ENCODE measurements around the gene GNG12. TPM values are rescaled to one million over a fixed set of nuclear protein-coding genes. Genes with fewer than 3 reads are reported as not detected.
"Not testable (repeated sequence)": the region's sequence is repeated elsewhere in the genome, so short reads cannot be mapped to it uniquely, and the experiment has no call there.

Gene GNG12
- polyA plus RNA-seq, 1 experiment: 185 TPM

DNA sequence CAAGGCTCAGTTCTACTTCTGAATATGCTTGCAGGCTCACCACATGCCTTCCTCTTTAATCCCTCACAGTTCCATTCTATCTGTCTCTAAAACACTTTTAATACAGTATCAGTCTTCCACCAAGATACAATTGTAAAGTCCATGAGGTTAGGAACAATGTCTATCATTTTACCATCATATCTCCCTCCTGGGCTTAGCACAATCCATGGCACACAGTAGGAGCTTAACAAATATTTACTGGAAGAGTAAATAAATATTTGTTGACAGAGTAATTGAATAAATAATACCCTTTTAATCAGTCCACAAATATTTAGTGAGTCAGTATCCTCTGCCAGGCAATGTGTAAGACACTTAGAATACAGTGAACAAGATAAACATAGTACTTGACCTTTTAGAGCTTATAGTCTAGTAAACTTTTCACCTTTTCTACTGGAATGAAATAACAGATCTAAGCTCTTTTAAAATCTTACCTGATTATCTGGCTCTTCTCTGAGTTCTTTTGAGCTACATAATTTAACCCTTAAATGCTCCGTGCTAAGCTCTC, 160.9 kb downstream of the GNG12 start:
- H3K4me3 ChIP-seq (ENCODE audit: low read depth, low read length): no peak overlapping the region
- ChIA-PET POLR2A (interaction anchor here (1.1 to 1.5 kb wide), 2 partner anchors 10 to 13 kb away, joined by 3 to 10 read pairs; partner anchors contain the start of gene GADD45A), CTCF (interaction anchor here (0.7 kb wide), 1 partner anchor 88 kb away, joined by 3 read pairs; no protein-coding TSS in a partner anchor)
- H3K27me3 ChIP-seq (ENCODE audit: control insufficient read depth, insufficient read depth, low read length): no peaks in the 10 kb centered on the region
- no peaks in the 10 kb centered on the region for H3K9me3 ChIP-seq (ENCODE audit: control insufficient read depth, insufficient read depth, low read length)
- TF ChIP-seq CTCF (IDR thresholded peaks at IDR 0.05; ENCODE audit: low read depth, low read length): no peak
- H3K27ac ChIP-seq (ENCODE audit: low read depth, low read length): no peak overlapping the region
- DNase-seq (ENCODE audit: low read depth, low spot score): no peak

DNA sequence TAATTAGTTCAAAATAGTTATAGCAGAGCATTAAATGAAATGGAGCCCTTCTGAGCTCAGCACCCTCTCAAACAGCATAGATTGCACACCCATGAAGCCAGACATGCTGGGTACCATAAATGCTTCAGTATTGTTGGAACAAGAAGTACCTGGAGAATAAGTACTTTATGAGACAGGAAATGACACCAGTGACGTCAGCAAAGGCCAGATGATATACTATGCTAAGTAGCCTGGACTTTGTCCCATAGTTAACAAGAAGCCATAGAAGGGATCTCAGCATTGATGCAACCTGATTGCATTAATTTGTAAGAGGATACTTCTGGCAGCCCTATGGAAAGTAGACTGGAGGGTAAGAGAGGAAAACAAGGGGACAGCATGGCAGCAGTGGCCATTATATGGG, 164.6 kb downstream of the GNG12 start:
- CTCF ChIA-PET: no interaction called here
- Histone ChIP-seq H3K4me3 (ENCODE audit: low read depth, low read length) (no peak overlapping the region), H3K27me3 (ENCODE audit: control insufficient read depth, insufficient read depth, low read length) (no peaks in the 10 kb centered on the region), H3K27ac (ENCODE audit: low read depth, low read length) (no peak overlapping the region), H3K9me3 (ENCODE audit: control insufficient read depth, insufficient read depth, low read length) (no peaks in the 10 kb centered on the region)
- no peak for TF ChIP-seq CTCF (IDR thresholded peaks at IDR 0.05; ENCODE audit: low read depth, low read length)
- POLR2A ChIA-PET: no interaction called here
- no peak for DNase-seq (ENCODE audit: low read depth, low spot score)

DNA sequence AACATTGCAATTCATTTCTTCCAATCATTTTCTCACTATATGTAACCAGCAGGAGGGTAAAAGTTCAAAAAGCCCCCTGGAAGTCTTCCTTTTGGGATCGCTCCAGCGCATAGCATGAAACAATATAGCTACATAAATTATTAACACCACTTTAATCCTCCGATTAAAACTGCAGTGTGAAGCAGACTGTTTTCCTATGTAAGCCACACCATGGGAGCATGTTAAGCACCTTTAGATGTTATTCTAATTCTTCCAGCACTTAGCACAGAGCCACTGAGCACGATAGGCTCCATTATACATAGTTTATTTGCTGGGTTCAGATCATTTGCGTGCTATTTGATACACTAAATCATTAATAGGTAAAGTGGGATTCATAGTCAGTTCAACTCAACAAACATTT, 166.6 kb downstream of the GNG12 start:
- no peaks in the 10 kb centered on the region for H3K27me3 ChIP-seq (ENCODE audit: control insufficient read depth, insufficient read depth, low read length)
- TF ChIP-seq CTCF (IDR thresholded peaks at IDR 0.05; ENCODE audit: low read depth, low read length): no peak
- DNase-seq (ENCODE audit: low read depth, low spot score): no peak
- POLR2A ChIA-PET: no interaction called here
- H3K27ac ChIP-seq (ENCODE audit: low read depth, low read length): no peak overlapping the region
- no peak overlapping the region for H3K4me3 ChIP-seq (ENCODE audit: low read depth, low read length)
- H3K9me3 ChIP-seq (ENCODE audit: control insufficient read depth, insufficient read depth, low read length): no peaks in the 10 kb centered on the region
- CTCF ChIA-PET: interaction anchor here (0.7 to 1.6 kb wide), 2 partner anchors 8 to 93 kb away, joined by 3 to 8 read pairs; no protein-coding TSS in a partner anchor

- H3K27me3 ChIP-seq (ENCODE audit: control insufficient read depth, insufficient read depth, low read length); CTCF ChIA-PET; POLR2A ChIA-PET: not testable (repeated sequence)
These were observed 168.0 kb downstream of the GNG12 start for GRCh38 chr1:67665307-67665706.

DNA sequence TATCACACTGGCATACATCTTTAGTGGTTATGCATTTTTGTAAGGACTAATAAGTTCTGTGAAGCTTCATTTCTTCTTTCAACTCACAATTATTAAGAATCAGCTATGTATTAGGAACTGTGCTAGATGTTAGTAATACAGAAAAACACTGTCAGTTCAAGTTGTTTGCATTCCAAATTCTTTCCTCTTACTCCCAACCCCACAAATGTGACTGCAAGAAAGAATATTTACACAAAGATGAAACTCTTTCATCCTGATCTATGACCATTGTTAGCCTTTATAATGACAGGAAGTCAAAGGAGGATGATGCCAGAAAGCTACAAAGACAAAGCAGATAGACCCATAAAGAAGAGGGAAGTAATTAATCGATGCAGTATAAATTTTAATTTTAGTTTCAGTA, 169.2 kb downstream of the GNG12 start:
- H3K4me3 ChIP-seq (ENCODE audit: low read depth, low read length): no peak overlapping the region
- H3K27me3 ChIP-seq (ENCODE audit: control insufficient read depth, insufficient read depth, low read length): no peaks in the 10 kb centered on the region
- ChIA-PET POLR2A (interaction anchor here (0.6 to 0.7 kb wide), 3 partner anchors 12 to 221 kb away, joined by 3 read pairs; no protein-coding TSS in a partner anchor), CTCF (interaction anchor here (1.0 to 1.2 kb wide), 2 partner anchors 97 to 102 kb away, joined by 3 to 4 read pairs; no protein-coding TSS in a partner anchor)
- no peaks in the 10 kb centered on the region for H3K9me3 ChIP-seq (ENCODE audit: control insufficient read depth, insufficient read depth, low read length)
- no peak for TF ChIP-seq CTCF (IDR thresholded peaks at IDR 0.05; ENCODE audit: low read depth, low read length)
- no peak overlapping the region for H3K27ac ChIP-seq (ENCODE audit: low read depth, low read length)
- no peak for DNase-seq (ENCODE audit: low read depth, low spot score)

More at GRCh38 chr1:67665307-67665706, 168.0 kb downstream of the GNG12 start:
- H3K9me3 ChIP-seq (ENCODE audit: control insufficient read depth, insufficient read depth, low read length); H3K4me3 ChIP-seq (ENCODE audit: low read depth, low read length); DNase-seq (ENCODE audit: low read depth, low spot score); H3K27ac ChIP-seq (ENCODE audit: low read depth, low read length): not testable (repeated sequence)

Data from AG04450 (cell line).